Adrenal gland (tissue), 5 donors: Measurements from ENCODE around the gene ATXN1.

Experiments
- POLR2A ChIP-seq, 2 donors: fragments of 450-650 bp; IDR thresholded peaks; one replicate each; pipeline ENCODE4 v1.6.1; 2017; ENCODE audit warnings: antibody characterized with exemption in 2 of 2, mild to moderate bottlenecking in 2 of 2, moderate library complexity in 1 of 2
- TF ChIP-seq, protein P1 (sequence below), 6 experiments: fragments of 450-650 bp in 4 of 6; fragments of 200-600 bp in 2 of 6; sonication (generic) in 1 of 6; IDR thresholded peaks; 1 replicate in 5 of 6; 2 replicates in 1 of 6; pipeline versions ENCODE4 v1.5.1 to v1.8.0; 2016 to 2021; ENCODE audit warnings: antibody characterized with exemption in 6 of 6, mild to moderate bottlenecking in 2 of 6, moderate library complexity in 1 of 6
- donor health status: DM: no; HTN: no; CAD: no.

DNA sequence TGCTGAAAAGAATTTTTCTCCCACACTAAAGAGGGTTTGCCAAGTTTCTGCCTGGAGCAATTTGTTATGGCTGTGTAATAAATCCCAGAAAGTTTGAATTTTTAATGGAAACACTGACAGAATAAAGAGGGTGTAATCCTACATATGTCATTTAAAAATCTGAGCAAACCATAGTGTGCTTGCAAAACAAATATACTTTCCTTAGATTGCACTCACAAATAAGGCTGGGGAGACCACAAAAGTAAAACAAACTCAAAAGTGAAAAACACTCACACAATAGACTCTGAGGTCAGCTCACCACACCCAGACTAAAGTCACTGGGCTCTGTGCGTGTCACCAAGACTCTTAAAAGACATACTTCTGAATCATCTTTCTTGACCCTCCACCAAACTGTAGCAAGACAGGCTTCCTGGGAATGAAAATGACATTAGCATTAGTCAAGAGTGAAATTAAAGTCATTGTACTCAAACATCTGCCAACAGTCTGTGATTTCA, 4.8 kb upstream of the ATXN1 start:
- TF ChIP-seq, protein P1, sequence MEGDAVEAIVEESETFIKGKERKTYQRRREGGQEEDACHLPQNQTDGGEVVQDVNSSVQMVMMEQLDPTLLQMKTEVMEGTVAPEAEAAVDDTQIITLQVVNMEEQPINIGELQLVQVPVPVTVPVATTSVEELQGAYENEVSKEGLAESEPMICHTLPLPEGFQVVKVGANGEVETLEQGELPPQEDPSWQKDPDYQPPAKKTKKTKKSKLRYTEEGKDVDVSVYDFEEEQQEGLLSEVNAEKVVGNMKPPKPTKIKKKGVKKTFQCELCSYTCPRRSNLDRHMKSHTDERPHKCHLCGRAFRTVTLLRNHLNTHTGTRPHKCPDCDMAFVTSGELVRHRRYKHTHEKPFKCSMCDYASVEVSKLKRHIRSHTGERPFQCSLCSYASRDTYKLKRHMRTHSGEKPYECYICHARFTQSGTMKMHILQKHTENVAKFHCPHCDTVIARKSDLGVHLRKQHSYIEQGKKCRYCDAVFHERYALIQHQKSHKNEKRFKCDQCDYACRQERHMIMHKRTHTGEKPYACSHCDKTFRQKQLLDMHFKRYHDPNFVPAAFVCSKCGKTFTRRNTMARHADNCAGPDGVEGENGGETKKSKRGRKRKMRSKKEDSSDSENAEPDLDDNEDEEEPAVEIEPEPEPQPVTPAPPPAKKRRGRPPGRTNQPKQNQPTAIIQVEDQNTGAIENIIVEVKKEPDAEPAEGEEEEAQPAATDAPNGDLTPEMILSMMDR (IDR thresholded peaks at IDR 0.05): no peak
- TF ChIP-seq POLR2A (IDR thresholded peaks at IDR 0.05): no peak
